ENCODE results near the gene PALM2AKAP2.

DNA sequence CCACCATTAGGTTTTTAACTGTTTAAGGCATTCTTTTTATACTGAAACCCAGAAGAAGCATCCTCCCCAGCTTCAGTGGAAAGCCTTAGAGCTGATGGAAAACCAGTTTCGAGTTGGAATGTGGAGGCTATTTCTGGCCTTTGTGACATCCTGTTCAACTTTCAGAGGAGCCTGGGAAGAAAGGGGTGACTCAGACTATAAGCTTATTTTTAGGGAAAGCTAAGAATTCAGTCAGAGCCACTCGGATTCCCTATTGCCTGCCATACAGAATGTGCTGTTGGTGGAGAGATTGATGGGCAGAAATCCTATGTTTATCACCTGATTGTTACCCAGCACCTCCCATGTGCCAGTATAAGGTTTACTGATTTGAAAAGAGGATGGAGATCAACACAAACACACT is 19.8 kb downstream of the PALM2AKAP2 start:
- TF ChIP-seq YY1 (IDR thresholded peaks at IDR 0.05; ENCODE audit: insufficient read depth, insufficient read length) (no peak), ZNF274 (IDR thresholded peaks at IDR 0.05; ENCODE audit: low read depth, low read length) (no peak), SUZ12 (IDR thresholded peaks at IDR 0.05; ENCODE audit: extremely low read depth, insufficient read depth, insufficient read length) (no peak)

All from NT2/D1 (cell line).